RPMI8226 (cell line): ENCODE data around the gene HTR2A.

Experiments used
- DNase-seq: peaks from one replicate; pipeline ENCODE4 v3.0.0-alpha.2; 2015

HTR2A gene

GRCh38 chr13:46896341-46897137 lies at the start of gene HTR2A:
HTR2A (minus strand) TSS chr13:46897053; CDS start chr13:46895906, 1,147 bp downstream.
- DNase-seq = peak; percentile 4

GRCh38 chr13:46936525-46936924 lies 39.7 kb upstream of the HTR2A start:
- no peak for DNase-seq

- DNase-seq = peak; percentile 6
Measured at GRCh38 chr13:46934749-46935148, 37.9 kb upstream of the HTR2A start.

GRCh38 chr13:46926916-46927590 lies 30.2 kb upstream of the HTR2A start:
- no peak for DNase-seq

- no peak for DNase-seq
Measured at GRCh38 chr13:46925486-46925885, 28.6 kb upstream of the HTR2A start.

- DNase-seq = no peak
Measured at GRCh38 chr13:46914341-46914740, 17.5 kb upstream of the HTR2A start.

- DNase-seq = no peak
Measured at GRCh38 chr13:46913757-46914156, 16.9 kb upstream of the HTR2A start.

GRCh38 chr13:46909042-46909441 lies 12.2 kb upstream of the HTR2A start:
- no peak for DNase-seq

- DNase-seq = no peak
Measured at GRCh38 chr13:46908501-46908900, 11.6 kb upstream of the HTR2A start.

GRCh38 chr13:46906405-46906804 lies 9.6 kb upstream of the HTR2A start:
- no peak for DNase-seq

- DNase-seq = no peak
Measured at GRCh38 chr13:46905249-46905648, 8.4 kb upstream of the HTR2A start.

- DNase-seq = no peak
Measured at GRCh38 chr13:46903748-46904147, 6.9 kb upstream of the HTR2A start.

GRCh38 chr13:46901721-46902120 lies 4.9 kb upstream of the HTR2A start:
- DNase-seq = no peak

GRCh38 chr13:46899801-46900200 lies 2.9 kb upstream of the HTR2A start:
- DNase-seq = no peak

GRCh38 chr13:46895381-46895780 lies 1.5 kb downstream of the HTR2A start:
- no peak for DNase-seq

GRCh38 chr13:46894568-46894967 lies 2.3 kb downstream of the HTR2A start:
- no peak for DNase-seq

GRCh38 chr13:46893798-46894560 lies 2.9 kb downstream of the HTR2A start:
- DNase-seq = peak; percentile 62

GRCh38 chr13:46893221-46893740 lies 3.6 kb downstream of the HTR2A start:
- no peak for DNase-seq

- DNase-seq = no peak
Measured at GRCh38 chr13:46885018-46885417, 11.8 kb downstream of the HTR2A start.

- DNase-seq = no peak
Measured at GRCh38 chr13:46884531-46884930, 12.3 kb downstream of the HTR2A start.

- DNase-seq = no peak
Measured at GRCh38 chr13:46881621-46882020, 15.2 kb downstream of the HTR2A start.

GRCh38 chr13:46874006-46874405 lies 22.8 kb downstream of the HTR2A start:
- DNase-seq = no peak

GRCh38 chr13:46871557-46871956 lies 25.3 kb downstream of the HTR2A start:
- no peak for DNase-seq
